ENCODE measurements around the gene RPL7A. TPM values are rescaled to one million over a fixed set of nuclear protein-coding genes. Genes with fewer than 3 reads are reported as not detected.
A peak's percentile ranks its signal among the peaks of the same experiment; 100 is the strongest.

Gene RPL7A
- total RNA-seq, 1 experiment from 2014 or later, result 2,895 TPM

- Histone ChIP-seq H3T11ph (ENCODE audit: low read length) (no peak overlapping the region), H2BK12ac (ENCODE audit: insufficient read length, low read depth, low read length) (no peak overlapping the region), H2AK5ac (ENCODE audit: insufficient read length, low read length) (no peak overlapping the region), H2BK20ac (ENCODE audit: low read depth, low read length, poor library complexity, severe bottlenecking) (no peak overlapping the region), H3K56ac (ENCODE audit: insufficient read length, low read depth, low read length) (no peak overlapping the region), H4K20me1 (ENCODE audit: control insufficient read depth, insufficient read depth, insufficient read length) (no peaks in the 10 kb centered on the region), H3K4me1 (ENCODE audit: insufficient read depth, low read length) (no peaks in the 10 kb centered on the region; the same call in 1 of the 2 replicates), H3K4me2 (ENCODE audit: insufficient read depth, insufficient read length, low read length) (no peak overlapping the region), H3K27me3 (ENCODE audit: insufficient read depth, low read length) (no peaks in the 10 kb centered on the region), H3K23ac (ENCODE audit: insufficient read length, low read depth, low read length) (no peak overlapping the region), H3K14ac (ENCODE audit: insufficient read depth, low read length) (no peak overlapping the region), H4K91ac (ENCODE audit: insufficient read length, low read depth, low read length) (no peak overlapping the region), H2BK5ac (ENCODE audit: insufficient read length, low read length) (no peak overlapping the region), H3K4ac (ENCODE audit: low read depth, low read length) (no peak overlapping the region), H3K18ac (ENCODE audit: insufficient read length, low read depth, low read length) (no peak overlapping the region), H3K23me2 (ENCODE audit: insufficient read length, low read depth, low read length, poor library complexity, severe bottlenecking) (no peaks in the 10 kb centered on the region), H4K8ac (replicated peaks; ENCODE audit: insufficient read length, low read depth, low read length) (no peak overlapping the region), H2AFZ (ENCODE audit: low read length) (no peak overlapping the region), H2BK15ac (ENCODE audit: low read depth, low read length) (no peak overlapping the region), H4K5ac (ENCODE audit: insufficient read length, low read depth, low read length) (no peak overlapping the region), H3K27ac (ENCODE audit: insufficient read length, low read depth, low read length) (no peak overlapping the region), H3K9ac (ENCODE audit: extremely low read depth, insufficient read length, low read length) (no peak overlapping the region), H3K9me3 (ENCODE audit: control insufficient read depth, low read depth, low read length) (no peaks in the 10 kb centered on the region), H2BK120ac (ENCODE audit: low read depth, low read length, poor library complexity, severe bottlenecking) (no peak overlapping the region), H3K79me2 (ENCODE audit: insufficient read depth, low read length) (peaks cover 6% of the 10 kb centered on the region; the same call in 1 of the 2 replicates), H3K79me1 (ENCODE audit: insufficient read depth, low read depth, low read length, poor library complexity, severe bottlenecking) (peaks cover 10% of the 10 kb centered on the region)
- Mint-ChIP-seq H3K4me3 (no peak overlapping the region; a peak in 1 of 5 replicates), H3K9me3 (no peaks in the 10 kb centered on the region), H3K27ac (peak overlapping the region in 1 of 3 experiments; percentile 10; a peak in 1 of 7 replicates), H3K36me3 (ENCODE audit: insufficient read depth in 1 of 3, low read depth in 3 of 3) (peaks cover 50 to 91% (median 80%) of the 10 kb centered on the region in 3 experiments), H3K27me3 (ENCODE audit: low read depth) (no peaks in the 10 kb centered on the region), H3K4me1 (peaks cover 9 to 11% of the 10 kb centered on the region in 2 experiments)
- WGBS (ENCODE audit: extremely low coverage, insufficient read length, low lambda C conversion rate), result no CpG with 5 or more reads among the region's 12 CpGs
- peak; percentile 84 for DNase-seq
- TF ChIP-seq CTCF (conservative IDR thresholded peaks at IDR 0.05), result peak; percentile 66
These were observed 6.0 kb upstream of the RPL7A start for GRCh38 chr9:133342069-133342406.
